Endothelial cell of umbilical vein (primary cell): Measurements from ENCODE around the gene SLC2A1. TPM values are rescaled to one million over a fixed set of nuclear protein-coding genes. Genes with fewer than 3 reads are reported as not detected.

Experiments used
- BruUV-seq: library from RNA; stranded (reverse); fragments of 400-500 nt; replicated peaks from 2 replicates; lab custom pipeline; 2021; lab: Mats Ljungman, UMichigan
- CTCF ChIA-PET: fragments of 300-600, 350-600 bp; sonication (Branson Sonifier 250); formaldehyde crosslinking; loops from one replicate; lab custom pipeline; 2021; ENCODE audit warnings: antibody characterized with exemption, inconsistent platforms; lab: Charles Lee
- POLR2A ChIA-PET: fragments of 300-600, 350-600 bp; sonication (Branson Sonifier 250); formaldehyde crosslinking; loops from one replicate; lab custom pipeline; 2021; ENCODE audit warnings: antibody characterized with exemption, inconsistent platforms; lab: Charles Lee
- DNase-seq: peaks from one replicate; pipeline ENCODE4 v3.0.0-alpha.2; 2011; ENCODE audit warnings: low read depth, low spot score
- FAIRE-seq: peaks from 2 replicates; lab custom pipeline; 2011; peaks lifted over from hg19 to GRCh38; lab: Jason Lieb, UNC
- H2AFZ ChIP-seq: 2 replicates; pipeline ENCODE4 v1.6.0; 2012; ENCODE audit warnings: low read depth, low read length, control low read depth, inconsistent platforms
- H3K27ac ChIP-seq: 2 replicates; pipeline ENCODE4 v1.5.1; 2011; ENCODE audit warnings: low read depth, mild to moderate bottlenecking, control low read depth, low read length, moderate library complexity; ENCODE audit not compliant: insufficient read depth
- H3K27me3 ChIP-seq, 2 experiments: 2 replicates each; pipeline versions ENCODE4 v1.6.0 to v1.6.1; 2011; ENCODE audit warnings: low read length in 2 of 2, mixed read lengths in 1 of 2; ENCODE audit not compliant: control insufficient read depth in 2 of 2, insufficient read depth in 2 of 2
- H3K36me3 ChIP-seq, 2 experiments: 2 replicates in 1 of 2; 3 replicates in 1 of 2; pipeline ENCODE4 v1.5.1; 2011; ENCODE audit warnings: low read length in 2 of 2, mild to moderate bottlenecking in 1 of 2, moderate library complexity in 1 of 2; ENCODE audit not compliant: control insufficient read depth in 2 of 2, insufficient read depth in 2 of 2; ENCODE audit errors: extremely low read depth in 1 of 2
- H3K4me1 ChIP-seq: 3 replicates; pipeline ENCODE4 v1.5.1; 2011; ENCODE audit warnings: mild to moderate bottlenecking, low read length; ENCODE audit not compliant: control insufficient read depth, insufficient read depth; ENCODE audit errors: extremely low read depth
- H3K4me2 ChIP-seq: 2 replicates; pipeline ENCODE4 v1.6.1; 2011; ENCODE audit warnings: low read length, control low read depth, mixed read lengths; ENCODE audit not compliant: insufficient read depth
- H3K4me3 ChIP-seq, 3 experiments: fragments of 200-600 bp in 1 of 3; sonication (generic), shearing (Covaris generic) in 1 of 3; replicated peaks in 1 of 3; 2 replicates each; pipeline ENCODE4 v1.5.1; 2011 to 2016; ENCODE audit warnings: control low read depth in 3 of 3, low read length in 3 of 3, mild to moderate bottlenecking in 2 of 3, inconsistent platforms in 1 of 3, low read depth in 1 of 3, moderate library complexity in 1 of 3; ENCODE audit not compliant: insufficient read depth in 1 of 3
- H3K79me2 ChIP-seq: 2 replicates; pipeline ENCODE4 v1.6.0; 2012; ENCODE audit warnings: low read length, inconsistent platforms; ENCODE audit not compliant: control insufficient read depth, insufficient read depth
- H3K9ac ChIP-seq: replicated peaks from 2 replicates; pipeline ENCODE3; 2011; ENCODE audit warnings: low read length, control low read depth; ENCODE audit not compliant: insufficient read depth; ENCODE audit errors: extremely low read depth
- H3K9me1 ChIP-seq: replicated peaks from 3 replicates; pipeline ENCODE4 v1.6.0; 2011; ENCODE audit warnings: mild to moderate bottlenecking, low read length; ENCODE audit not compliant: control insufficient read depth, insufficient read depth; ENCODE audit errors: extremely low read depth
- H3K9me3 ChIP-seq: replicated peaks from 2 replicates; pipeline ENCODE4 v1.5.1; 2012; ENCODE audit warnings: low read length, inconsistent platforms; ENCODE audit not compliant: control insufficient read depth, insufficient read depth
- H4K20me1 ChIP-seq: replicated peaks from 2 replicates; pipeline ENCODE3; 2011; ENCODE audit warnings: mild to moderate bottlenecking, low read length; ENCODE audit not compliant: control insufficient read depth, insufficient read depth; ENCODE audit errors: extremely low read depth
- EZH2 ChIP-seq: IDR thresholded peaks from 2 replicates; pipeline ENCODE4 v1.6.1; 2012; ENCODE audit warnings: borderline replicate concordance, low read depth, mild to moderate bottlenecking, moderate library complexity, low read length, inconsistent platforms; ENCODE audit not compliant: severe bottlenecking
- GATA2 ChIP-seq: IDR thresholded peaks from 2 replicates; pipeline ENCODE4 v1.7.0; 2011; ENCODE audit warnings: low read depth, mild to moderate bottlenecking, moderate library complexity, mixed read lengths, low read length; ENCODE audit not compliant: insufficient read length, insufficient read depth
- POLR2A ChIP-seq: IDR thresholded peaks from 2 replicates; pipeline ENCODE4 v1.6.1; 2012; ENCODE audit warnings: low read depth, mild to moderate bottlenecking, control low read depth, low read length
- POLR2AphosphoS5 ChIP-seq: IDR thresholded peaks from 2 replicates; pipeline ENCODE4 v1.6.1; 2012; ENCODE audit warnings: low read depth, mild to moderate bottlenecking, control low read depth, low read length, moderate library complexity; ENCODE audit not compliant: insufficient read depth
- dilution Hi-C: fragments of 300-500 bp; cut with MboI; formaldehyde crosslinking; loops from one replicate; pipeline ENCODE4 v1.15.0; 2019; ENCODE audit warnings: low sequenced_read_pairs; ENCODE audit not compliant: extremely low pct_ligation_motif_present
- intact Hi-C: fragments of 100-400 bp; cut with micrococcal nuclease; formaldehyde crosslinking; loops from one replicate; pipeline ENCODE4 v1.10.0; 2022
- polyA plus RNA-seq, 4 experiments: library from polyadenylated mRNA; depleted of rRNA in 3 of 4; stranded (reverse) in 3 of 4; unstranded in 1 of 4; fragments of >200 nt; gene quantifications; 2 replicates each; pipeline versions ENCODE4 v1.2.1 to v1.2.3, GENCODE V29; 2011 to 2012; ENCODE audit warnings: missing spikeins in 1 of 4
- total RNA-seq: library from RNA; stranded (reverse); gene quantifications from 2 replicates; pipeline ENCODE4 v1.2.3, GENCODE V29; 2021
- TF ChIP-seq, protein P1 (sequence below): IDR thresholded peaks from 2 replicates; pipeline ENCODE4 v1.6.1; 2011; ENCODE audit not compliant: insufficient read depth, insufficient read length
- TF ChIP-seq, protein P2 (sequence below), 2 donors: IDR thresholded peaks; 1 replicate in 1 of 2; 2 replicates in 1 of 2; pipeline ENCODE4 v1.5.1; 2011; ENCODE audit warnings: low read length in 2 of 2, mild to moderate bottlenecking in 2 of 2, moderate library complexity in 2 of 2, control low read depth in 1 of 2, inconsistent platforms in 1 of 2, low read depth in 1 of 2; ENCODE audit not compliant: insufficient read depth in 1 of 2; ENCODE audit errors: extremely low read depth in 1 of 2

The SLC2A1 gene
- total and polyA plus RNA-seq, 2 donors (not counting 3 experiments of a cell fraction or from before 2014, with no cell fraction given): 42.2 to 46.5 TPM

DNA sequence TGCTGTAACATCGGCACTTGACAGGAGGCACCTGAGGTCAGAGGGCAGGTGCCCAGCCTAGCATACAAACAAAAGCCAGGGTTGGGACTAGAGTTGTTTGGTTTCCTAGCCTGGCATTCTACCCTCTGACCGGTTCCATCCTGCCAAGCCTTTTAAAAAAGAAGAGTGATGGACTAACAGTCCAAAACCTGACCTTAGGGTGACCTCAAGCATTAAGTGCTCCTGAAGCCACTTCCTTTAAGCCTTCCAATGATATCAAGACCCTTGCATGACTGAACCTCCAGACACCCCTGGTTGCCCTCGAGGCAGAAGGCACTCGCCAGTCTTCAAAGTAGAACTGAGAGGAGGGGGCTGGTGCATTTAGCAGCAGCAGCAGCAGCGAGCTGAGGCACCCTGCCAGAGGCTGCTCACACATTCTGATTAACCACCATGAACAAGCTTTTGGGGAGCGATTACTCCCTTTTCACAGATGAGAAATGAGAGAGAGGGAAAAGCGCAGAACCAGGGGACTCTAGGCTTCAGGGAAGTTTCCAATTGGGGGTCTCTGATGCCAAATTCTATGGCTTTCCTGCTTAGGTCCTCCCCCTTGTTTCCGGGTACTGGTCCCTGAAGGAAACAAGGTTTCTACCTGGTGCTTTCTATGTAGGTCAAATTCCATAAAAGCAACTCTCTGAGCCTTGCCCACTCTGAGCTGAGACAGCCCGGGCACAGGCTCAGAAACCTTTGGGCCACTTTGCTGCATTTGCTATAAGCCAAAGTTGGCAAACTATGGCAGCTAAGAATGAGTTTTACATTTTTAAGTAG lies 9.2 kb downstream of the SLC2A1 start:
- H3K4me3 ChIP-seq: no peak overlapping the region
- H3K9me3 ChIP-seq: no peaks in the 10 kb centered on the region
- TF ChIP-seq, protein P1, sequence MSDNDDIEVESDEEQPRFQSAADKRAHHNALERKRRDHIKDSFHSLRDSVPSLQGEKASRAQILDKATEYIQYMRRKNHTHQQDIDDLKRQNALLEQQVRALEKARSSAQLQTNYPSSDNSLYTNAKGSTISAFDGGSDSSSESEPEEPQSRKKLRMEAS: no peak
- TF ChIP-seq POLR2AphosphoS5 (no peak), GATA2 (no peak), POLR2A (no peak), EZH2 (no peak)
- TF ChIP-seq, protein P2, sequence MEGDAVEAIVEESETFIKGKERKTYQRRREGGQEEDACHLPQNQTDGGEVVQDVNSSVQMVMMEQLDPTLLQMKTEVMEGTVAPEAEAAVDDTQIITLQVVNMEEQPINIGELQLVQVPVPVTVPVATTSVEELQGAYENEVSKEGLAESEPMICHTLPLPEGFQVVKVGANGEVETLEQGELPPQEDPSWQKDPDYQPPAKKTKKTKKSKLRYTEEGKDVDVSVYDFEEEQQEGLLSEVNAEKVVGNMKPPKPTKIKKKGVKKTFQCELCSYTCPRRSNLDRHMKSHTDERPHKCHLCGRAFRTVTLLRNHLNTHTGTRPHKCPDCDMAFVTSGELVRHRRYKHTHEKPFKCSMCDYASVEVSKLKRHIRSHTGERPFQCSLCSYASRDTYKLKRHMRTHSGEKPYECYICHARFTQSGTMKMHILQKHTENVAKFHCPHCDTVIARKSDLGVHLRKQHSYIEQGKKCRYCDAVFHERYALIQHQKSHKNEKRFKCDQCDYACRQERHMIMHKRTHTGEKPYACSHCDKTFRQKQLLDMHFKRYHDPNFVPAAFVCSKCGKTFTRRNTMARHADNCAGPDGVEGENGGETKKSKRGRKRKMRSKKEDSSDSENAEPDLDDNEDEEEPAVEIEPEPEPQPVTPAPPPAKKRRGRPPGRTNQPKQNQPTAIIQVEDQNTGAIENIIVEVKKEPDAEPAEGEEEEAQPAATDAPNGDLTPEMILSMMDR (IDR thresholded peaks at IDR 0.05; ENCODE audit: extremely low read depth in 1 of 2, insufficient read depth in 1 of 2, low read depth in 1 of 2, low read length in 2 of 2): no peak
- no peak overlapping the region for H3K9ac ChIP-seq
- BruUV-seq: no TSS peak
- dilution Hi-C loops: no loop called here
- no peaks in the 10 kb centered on the region for H3K9me1 ChIP-seq
- peaks cover 8% of the 10 kb centered on the region for H3K4me1 ChIP-seq
- H3K79me2 ChIP-seq: no peaks in the 10 kb centered on the region
- intact Hi-C loops: no loop called here
- FAIRE-seq (no peak), DNase-seq (peak; percentile 17)
- no peaks in the 10 kb centered on the region for H3K27me3 ChIP-seq
- no peak overlapping the region for H3K27ac ChIP-seq
- ChIA-PET POLR2A (no interaction called here), CTCF (interaction anchor here (1.2 to 3.3 kb wide), 3 partner anchors 27 to 124 kb away, joined by 3 to 13 read pairs (median 6); no protein-coding TSS in a partner anchor)
- no peaks in the 10 kb centered on the region for H3K36me3 ChIP-seq
- no peaks in the 10 kb centered on the region for H4K20me1 ChIP-seq
- H2AFZ ChIP-seq: no peak overlapping the region
- no peak overlapping the region for H3K4me2 ChIP-seq
